ENCODE measurements around the gene RPA3. TPM values are rescaled to one million over a fixed set of nuclear protein-coding genes. Genes with fewer than 3 reads are reported as not detected.

RPA3 gene
- total RNA-seq, 2 donors from 2014 or later = 0.66 to 6.0 TPM

- TF ChIP-seq POLR2A (IDR thresholded peaks at IDR 0.05) = no peak
- TF ChIP-seq CTCF (IDR thresholded peaks at IDR 0.05) = no peak
- peak overlapping the region in 2 of 4 donors; percentile 15 to 16 for H3K27ac ChIP-seq
- DNase-seq = no peak
- H3K9me3 ChIP-seq = no peaks in the 10 kb centered on the region
- WGBS, 2 donors = 58 to 61% methylated on average over 2 of the region's 2 CpGs
- no peaks in the 10 kb centered on the region for H3K27me3 ChIP-seq
- no peak overlapping the region for H3K4me3 ChIP-seq
- peaks cover 22% of the 10 kb centered on the region for H3K4me1 ChIP-seq
- intact Hi-C loops (cut with DNase I) = no loop called here
- ATAC-seq = no peak
- no peaks in the 10 kb centered on the region for H3K36me3 ChIP-seq (replicated peaks in 1 of 2; ENCODE audit: insufficient read depth in 1 of 2, low read depth in 2 of 2)
Measured at GRCh38 chr7:7750571-7751242, 32.3 kb upstream of the RPA3 start.

- no peak for ATAC-seq
- intact Hi-C loops (cut with DNase I) = no loop called here
- no peaks in the 10 kb centered on the region for H3K36me3 ChIP-seq (replicated peaks in 1 of 2; ENCODE audit: insufficient read depth in 1 of 2, low read depth in 2 of 2)
- DNase-seq = peak in 2 of 4 donors; percentile 18 to 36
- WGBS, 2 donors = 37 to 43% methylated on average over 4 of the region's 4 CpGs
- no peak overlapping the region for H3K27ac ChIP-seq
- no peak overlapping the region for H3K4me3 ChIP-seq
- no peaks in the 10 kb centered on the region for H3K9me3 ChIP-seq
- no peak for TF ChIP-seq CTCF (IDR thresholded peaks at IDR 0.05)
- TF ChIP-seq POLR2A (IDR thresholded peaks at IDR 0.05) = no peak
- no peaks in the 10 kb centered on the region for H3K27me3 ChIP-seq
- peaks cover 15% of the 10 kb centered on the region for H3K4me1 ChIP-seq
Measured at GRCh38 chr7:7746458-7746857, 28.1 kb upstream of the RPA3 start.

- no peak for ATAC-seq
- intact Hi-C loops (cut with DNase I) = no loop called here
- 88% methylated on average over 4 of the region's 4 CpGs for WGBS, 2 donors
- no peak for DNase-seq
- Histone ChIP-seq H3K9me3 (no peaks in the 10 kb centered on the region), H3K27ac (no peak overlapping the region), H3K4me1 (peaks cover 10% of the 10 kb centered on the region), H3K36me3 (replicated peaks in 1 of 2; ENCODE audit: insufficient read depth in 1 of 2, low read depth in 2 of 2) (no peaks in the 10 kb centered on the region), H3K4me3 (no peak overlapping the region), H3K27me3 (no peaks in the 10 kb centered on the region)
- TF ChIP-seq POLR2A (IDR thresholded peaks at IDR 0.05) (no peak), CTCF (IDR thresholded peaks at IDR 0.05) (no peak)
Measured at GRCh38 chr7:7745966-7746365, 27.6 kb upstream of the RPA3 start.

- no peak for DNase-seq
- Histone ChIP-seq H3K4me1 (peaks cover 6% of the 10 kb centered on the region), H3K36me3 (replicated peaks in 1 of 2; ENCODE audit: insufficient read depth in 1 of 2, low read depth in 2 of 2) (no peaks in the 10 kb centered on the region), H3K4me3 (no peak overlapping the region), H3K27ac (no peak overlapping the region), H3K27me3 (no peaks in the 10 kb centered on the region), H3K9me3 (no peaks in the 10 kb centered on the region)
- no peak for TF ChIP-seq POLR2A (IDR thresholded peaks at IDR 0.05)
- no peak for TF ChIP-seq CTCF (IDR thresholded peaks at IDR 0.05)
- intact Hi-C loops (cut with DNase I) = no loop called here
- 75 to 80% methylated on average over 4 of the region's 4 CpGs for WGBS, 2 donors
- no peak for ATAC-seq
Measured at GRCh38 chr7:7745258-7745657, 26.9 kb upstream of the RPA3 start.

GRCh38 chr7:7742223-7742622, 23.8 kb upstream of the RPA3 start:
- 92 to 98% methylated on average over 12 of the region's 12 CpGs for WGBS, 2 donors
- H3K27me3 ChIP-seq = no peaks in the 10 kb centered on the region
- H3K36me3 ChIP-seq (replicated peaks in 1 of 2; ENCODE audit: insufficient read depth in 1 of 2, low read depth in 2 of 2) = no peaks in the 10 kb centered on the region
- H3K27ac ChIP-seq = no peak overlapping the region
- no peak for ATAC-seq
- peaks cover 22% of the 10 kb centered on the region for H3K4me1 ChIP-seq
- H3K4me3 ChIP-seq = no peak overlapping the region
- H3K9me3 ChIP-seq = no peaks in the 10 kb centered on the region
- intact Hi-C loops (cut with DNase I) = no loop called here
- TF ChIP-seq CTCF (IDR thresholded peaks at IDR 0.05) = no peak
- TF ChIP-seq POLR2A (IDR thresholded peaks at IDR 0.05) = no peak
- no peak for DNase-seq
